Peyer's patch (tissue), 4 donors: ENCODE results near the gene ZC3H7B.

ENCODE experiments used
- CTCF ChIP-seq, 6 experiments: fragments of 450-650 bp in 4 of 6; fragments of 200-600 bp in 2 of 6; sonication (generic) in 1 of 6; IDR thresholded peaks; one replicate each; pipeline ENCODE4 v1.5.1; 2017 to 2019; ENCODE audit warnings: antibody characterized with exemption in 6 of 6, mild to moderate bottlenecking in 3 of 6, moderate library complexity in 1 of 6
- POLR2A ChIP-seq, 2 donors: fragments of 450-650 bp; IDR thresholded peaks; one replicate each; pipeline ENCODE4 v1.5.1; 2017; ENCODE audit warnings: antibody characterized with exemption in 2 of 2, mild to moderate bottlenecking in 2 of 2, moderate library complexity in 2 of 2

GRCh38 chr22:41339823-41340222, 38.5 kb downstream of the ZC3H7B start:
- no peak for TF ChIP-seq CTCF (IDR thresholded peaks at IDR 0.05)
- TF ChIP-seq POLR2A (IDR thresholded peaks at IDR 0.05): no peak
